Naive thymus-derived CD4-positive, alpha-beta T cell (primary cell): ENCODE data around the gene NTRK2. TPM values are rescaled to one million over a fixed set of nuclear protein-coding genes. Genes with fewer than 3 reads are reported as not detected.

Experiments
- ATAC-seq: fragments of 150-1000 bp; cut with Tn5 transposase; 2 replicates; pipeline ENCODE4 v1.10.0; 2021; ENCODE audit warnings: mild to moderate bottlenecking, moderate library complexity
- CTCF ChIA-PET: fragments of 350-600 bp; sonication (Branson Sonifier 250); formaldehyde crosslinking; loops from one replicate; lab custom pipeline; 2021; ENCODE audit warnings: antibody characterized with exemption; lab: Charles Lee
- POLR2A ChIA-PET: fragments of 350-600 bp; sonication (Branson Sonifier 250); formaldehyde crosslinking; loops from one replicate; lab custom pipeline; 2021; ENCODE audit warnings: antibody characterized with exemption, inconsistent platforms; lab: Charles Lee
- DNase-seq, 9 donors: peaks; one replicate each; pipeline versions ENCODE4 v3.0.0 to v3.0.0-alpha.2; 2020 to 2022; ENCODE audit warnings: mixed read lengths in 1 of 9
- H3K27ac ChIP-seq: one replicate; pipeline ENCODE4 v1.7.0; 2013; ENCODE audit warnings: mild to moderate bottlenecking, low read depth, low read length, moderate library complexity
- H3K27me3 ChIP-seq, 2 donors: one replicate each; pipeline ENCODE4 v1.7.0; 2013; ENCODE audit warnings: low read length in 2 of 2, mild to moderate bottlenecking in 2 of 2, moderate library complexity in 2 of 2; ENCODE audit not compliant: control insufficient read depth in 2 of 2, insufficient read depth in 2 of 2
- H3K36me3 ChIP-seq, 3 experiments: 1 replicate in 2 of 3; 2 replicates in 1 of 3; pipeline ENCODE4 v1.7.0; 2013; ENCODE audit warnings: low read length in 3 of 3, mild to moderate bottlenecking in 3 of 3, moderate library complexity in 1 of 3; ENCODE audit not compliant: insufficient read depth in 3 of 3, control insufficient read depth in 2 of 3
- H3K4me1 ChIP-seq, 2 donors: one replicate each; pipeline ENCODE4 v1.7.0; 2013; ENCODE audit warnings: low read length in 2 of 2, mild to moderate bottlenecking in 2 of 2, moderate library complexity in 1 of 2; ENCODE audit not compliant: control insufficient read depth in 2 of 2, insufficient read depth in 2 of 2
- H3K4me3 ChIP-seq: 2 replicates; pipeline ENCODE4 v1.7.0; 2013; ENCODE audit warnings: mild to moderate bottlenecking, low read length
- H3K9me3 ChIP-seq, 3 experiments: 1 replicate in 2 of 3; 2 replicates in 1 of 3; pipeline ENCODE4 v1.7.0; 2013; ENCODE audit warnings: low read length in 3 of 3; ENCODE audit not compliant: control insufficient read depth in 2 of 3
- H3K27ac Mint-ChIP-seq, 9 donors: one replicate each; pipeline ENCODE4 v1.8.0; 2020 to 2022; ENCODE audit warnings: mixed read lengths in 9 of 9, mild to moderate bottlenecking in 8 of 9, moderate library complexity in 5 of 9, inconsistent platforms in 2 of 9
- H3K27me3 Mint-ChIP-seq, 5 donors: one replicate each; pipeline ENCODE4 v1.8.0; 2021 to 2022; ENCODE audit warnings: mixed read lengths in 5 of 5, mild to moderate bottlenecking in 1 of 5
- H3K36me3 Mint-ChIP-seq, 5 donors: one replicate each; pipeline ENCODE4 v1.8.0; 2020 to 2022; ENCODE audit warnings: mixed read lengths in 5 of 5, mild to moderate bottlenecking in 3 of 5, inconsistent platforms in 1 of 5
- H3K4me1 Mint-ChIP-seq, 7 donors: one replicate each; pipeline ENCODE4 v1.8.0; 2020 to 2022; ENCODE audit warnings: mixed read lengths in 7 of 7, mild to moderate bottlenecking in 3 of 7, inconsistent platforms in 1 of 7
- H3K4me3 Mint-ChIP-seq, 10 donors: one replicate each; pipeline ENCODE4 v1.8.0; 2020 to 2022; ENCODE audit warnings: mild to moderate bottlenecking in 10 of 10, mixed read lengths in 10 of 10, moderate library complexity in 6 of 10, inconsistent platforms in 2 of 10
- H3K9me3 Mint-ChIP-seq, 11 donors: one replicate each; pipeline ENCODE4 v1.8.0; 2020 to 2022; ENCODE audit warnings: mixed read lengths in 11 of 11, mild to moderate bottlenecking in 4 of 11, inconsistent platforms in 1 of 11, moderate library complexity in 1 of 11
- intact Hi-C, 2 donors: fragments of 100-400 bp; cut with micrococcal nuclease; formaldehyde crosslinking; loops; one replicate each; pipeline ENCODE4 v1.15.1; 2023
- polyA plus RNA-seq, 2 donors: library from polyadenylated mRNA; unstranded; fragments of 300-500 nt; fragmentation: Illumina TruSeq; gene quantifications; one replicate each; pipeline ENCODE4 v1.2.3, GENCODE V29; 2021
- total RNA-seq, 6 experiments: library from RNA in 5 of 6; stranded (reverse) in 5 of 6; gene quantifications; 1 replicate in 5 of 6; 2 replicates in 1 of 6; pipeline ENCODE4 v1.2.3 and lab custom pipeline; 2021 to 2026

The NTRK2 gene
- total and polyA plus RNA-seq, 7 experiments from 2014 or later: 0.07 to 1.2 TPM; not detected in 5

GRCh38 chr9:84874022-84874421, 204.5 kb downstream of the NTRK2 start:
- Mint-ChIP-seq H3K9me3 (peaks cover 0 to 2% (median 0%) of the 10 kb centered on the region in 11 donors), H3K27ac (no peak overlapping the region), H3K4me3 (no peak overlapping the region), H3K4me1 (peaks cover 0 to 4% (median 0%) of the 10 kb centered on the region in 7 donors), H3K27me3 (peaks cover 0 to 3% (median 0%) of the 10 kb centered on the region in 5 donors), H3K36me3 (no peaks in the 10 kb centered on the region)
- POLR2A ChIA-PET: no interaction called here
- CTCF ChIA-PET: no interaction called here
- ATAC-seq (no peak), DNase-seq (no peak)
- intact Hi-C loops: no loop called here
- H3K4me1 ChIP-seq: no peaks in the 10 kb centered on the region
- no peaks in the 10 kb centered on the region for H3K36me3 ChIP-seq
- H3K27ac ChIP-seq: no peak overlapping the region
- no peaks in the 10 kb centered on the region for H3K27me3 ChIP-seq
- H3K9me3 ChIP-seq: no peaks in the 10 kb centered on the region
- H3K4me3 ChIP-seq: no peak overlapping the region

- Histone ChIP-seq H3K27ac (no peak overlapping the region), H3K9me3 (no peaks in the 10 kb centered on the region), H3K27me3 (no peaks in the 10 kb centered on the region), H3K4me3 (no peak overlapping the region), H3K36me3 (no peaks in the 10 kb centered on the region), H3K4me1 (no peaks in the 10 kb centered on the region)
- CTCF ChIA-PET: no interaction called here
- H3K36me3 Mint-ChIP-seq: no peaks in the 10 kb centered on the region
- H3K27me3 Mint-ChIP-seq: peaks cover 0 to 4% (median 0%) of the 10 kb centered on the region in 5 donors
- H3K4me3 Mint-ChIP-seq: no peak overlapping the region
- DNase-seq (no peak), ATAC-seq (no peak)
- peaks cover 0 to 2% (median 0%) of the 10 kb centered on the region in 11 donors for H3K9me3 Mint-ChIP-seq
- H3K27ac Mint-ChIP-seq: no peak overlapping the region
- intact Hi-C loops: no loop called here
- H3K4me1 Mint-ChIP-seq: peaks cover 0 to 4% (median 0%) of the 10 kb centered on the region in 7 donors
- POLR2A ChIA-PET: no interaction called here
Observed at GRCh38 chr9:84874596-84874995, 205.1 kb downstream of the NTRK2 start.

- Histone ChIP-seq H3K27ac (no peak overlapping the region), H3K36me3 (no peaks in the 10 kb centered on the region), H3K4me1 (no peaks in the 10 kb centered on the region), H3K27me3 (no peaks in the 10 kb centered on the region), H3K4me3 (no peak overlapping the region), H3K9me3 (no peaks in the 10 kb centered on the region)
- CTCF ChIA-PET: no interaction called here
- DNase-seq: no peak
- Mint-ChIP-seq H3K27ac (no peak overlapping the region), H3K9me3 (peaks cover 0 to 2% (median 0%) of the 10 kb centered on the region in 11 donors), H3K4me1 (peaks cover 0 to 4% (median 0%) of the 10 kb centered on the region in 7 donors), H3K27me3 (peaks cover 0 to 4% (median 0%) of the 10 kb centered on the region in 5 donors), H3K4me3 (no peak overlapping the region), H3K36me3 (no peaks in the 10 kb centered on the region)
- ATAC-seq: peak; percentile 18
- POLR2A ChIA-PET: no interaction called here
- intact Hi-C loops: no loop called here
Observed at GRCh38 chr9:84875193-84875592, 205.7 kb downstream of the NTRK2 start.

GRCh38 chr9:84879631-84880030, 210.1 kb downstream of the NTRK2 start:
- Histone ChIP-seq H3K27ac (no peak overlapping the region), H3K4me1 (no peaks in the 10 kb centered on the region)
- no peaks in the 10 kb centered on the region for H3K4me1 Mint-ChIP-seq

GRCh38 chr9:84880835-84881234, 211.3 kb downstream of the NTRK2 start:
- Mint-ChIP-seq H3K27me3 (peaks cover 0 to 8% (median 0%) of the 10 kb centered on the region in 5 donors), H3K9me3 (no peaks in the 10 kb centered on the region), H3K36me3 (no peaks in the 10 kb centered on the region), H3K27ac (no peak overlapping the region), H3K4me3 (no peak overlapping the region), H3K4me1 (no peaks in the 10 kb centered on the region)
- no peak overlapping the region for H3K4me3 ChIP-seq
- no peaks in the 10 kb centered on the region for H3K36me3 ChIP-seq
- H3K27me3 ChIP-seq: no peaks in the 10 kb centered on the region
- POLR2A ChIA-PET: no interaction called here
- H3K27ac ChIP-seq: no peak overlapping the region
- intact Hi-C loops: no loop called here
- H3K4me1 ChIP-seq: no peaks in the 10 kb centered on the region
- no peak for ATAC-seq
- DNase-seq: no peak
- H3K9me3 ChIP-seq: no peaks in the 10 kb centered on the region
- CTCF ChIA-PET: no interaction called here

More at GRCh38 chr9:84879631-84880030, 210.1 kb downstream of the NTRK2 start:
- ChIA-PET POLR2A (no interaction called here), CTCF (no interaction called here)
- Histone ChIP-seq H3K36me3 (no peaks in the 10 kb centered on the region), H3K4me3 (no peak overlapping the region), H3K27me3 (no peaks in the 10 kb centered on the region), H3K9me3 (no peaks in the 10 kb centered on the region)
- intact Hi-C loops: no loop called here
- Mint-ChIP-seq H3K9me3 (peaks cover 0 to 2% (median 0%) of the 10 kb centered on the region in 11 donors), H3K4me3 (no peak overlapping the region), H3K27me3 (peaks cover 0 to 8% (median 0%) of the 10 kb centered on the region in 5 donors), H3K36me3 (no peaks in the 10 kb centered on the region), H3K27ac (no peak overlapping the region)
- ATAC-seq: no peak
- no peak for DNase-seq

- no peak overlapping the region for H3K4me3 Mint-ChIP-seq
- POLR2A ChIA-PET: no interaction called here
Observed at GRCh38 chr9:84886866-84887265, 217.3 kb downstream of the NTRK2 start.

GRCh38 chr9:84891924-84892323, 222.4 kb downstream of the NTRK2 start:
- intact Hi-C loops: no loop called here
- Histone ChIP-seq H3K9me3 (no peaks in the 10 kb centered on the region), H3K27ac (no peak overlapping the region), H3K4me3 (no peak overlapping the region), H3K4me1 (no peaks in the 10 kb centered on the region), H3K27me3 (peaks cover 0 to 3% of the 10 kb centered on the region in 2 donors), H3K36me3 (no peaks in the 10 kb centered on the region)
- Mint-ChIP-seq H3K36me3 (no peaks in the 10 kb centered on the region), H3K4me1 (no peaks in the 10 kb centered on the region), H3K4me3 (no peak overlapping the region), H3K27me3 (peaks cover 0 to 6% (median 0%) of the 10 kb centered on the region in 5 donors), H3K9me3 (peaks cover 0 to 5% (median 0%) of the 10 kb centered on the region in 11 donors), H3K27ac (no peak overlapping the region)
- ATAC-seq (no peak), DNase-seq (no peak)
- ChIA-PET CTCF (no interaction called here), POLR2A (interaction anchor here (0.6 kb wide), 1 partner anchor 1493 kb away, joined by 3 read pairs; no protein-coding TSS in a partner anchor)

More at GRCh38 chr9:84886866-84887265, 217.3 kb downstream of the NTRK2 start:
- H3K4me3 ChIP-seq: no peak overlapping the region
- no peak for DNase-seq
- Mint-ChIP-seq H3K27ac (no peak overlapping the region), H3K27me3 (no peaks in the 10 kb centered on the region), H3K36me3 (no peaks in the 10 kb centered on the region), H3K9me3 (peaks cover 0 to 5% (median 0%) of the 10 kb centered on the region in 11 donors), H3K4me1 (no peaks in the 10 kb centered on the region)
- H3K27me3 ChIP-seq: peaks cover 0 to 3% of the 10 kb centered on the region in 2 donors
- H3K27ac ChIP-seq: no peak overlapping the region
- CTCF ChIA-PET: no interaction called here
- no peak for ATAC-seq
- intact Hi-C loops: no loop called here
- H3K36me3 ChIP-seq: no peaks in the 10 kb centered on the region
- no peaks in the 10 kb centered on the region for H3K9me3 ChIP-seq
- no peaks in the 10 kb centered on the region for H3K4me1 ChIP-seq
